ENCODE measurements around the gene PATZ1. TPM values are rescaled to one million over a fixed set of nuclear protein-coding genes. Genes with fewer than 3 reads are reported as not detected.

Gene PATZ1
- total and polyA plus RNA-seq, 3 donors from 2014 or later, result 23.2 to 48.7 (median 38.1) TPM

DNA sequence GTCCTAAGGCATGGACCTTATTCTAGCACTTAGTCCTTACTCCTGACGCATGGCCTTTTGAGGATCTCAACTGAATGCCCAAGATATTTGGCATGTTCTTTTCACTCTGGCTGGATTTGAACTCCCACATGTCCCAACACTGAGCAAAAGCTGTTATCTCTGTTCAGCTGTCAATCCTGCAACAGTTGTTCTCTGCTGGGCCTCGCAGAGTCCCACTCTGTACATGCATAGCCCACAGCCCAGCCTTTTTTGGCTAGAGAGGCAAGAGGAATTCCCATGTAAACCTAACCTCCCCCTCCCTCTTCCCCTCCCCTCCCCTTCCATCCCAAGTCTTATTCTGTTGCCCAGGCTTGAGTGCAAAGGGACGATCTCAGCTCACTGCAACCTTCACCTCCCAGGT, 31.5 kb upstream of the PATZ1 start:
- no peaks in the 10 kb centered on the region for H3K27me3 ChIP-seq
- WGBS, 2 donors, result 51 to 53% methylated on average over 3 of the region's 3 CpGs
- peaks cover 4% of the 10 kb centered on the region for H3K4me1 ChIP-seq
- H3K4me3 ChIP-seq, result no peak overlapping the region
- H3K36me3 ChIP-seq (ENCODE audit: low read depth, missing control alignments), result no peaks in the 10 kb centered on the region
- intact Hi-C loops (cut with DNase I; ENCODE audit: low total_unique reads), result no loop called here
- no peak overlapping the region for H3K27ac ChIP-seq
- TF ChIP-seq, protein P1, sequence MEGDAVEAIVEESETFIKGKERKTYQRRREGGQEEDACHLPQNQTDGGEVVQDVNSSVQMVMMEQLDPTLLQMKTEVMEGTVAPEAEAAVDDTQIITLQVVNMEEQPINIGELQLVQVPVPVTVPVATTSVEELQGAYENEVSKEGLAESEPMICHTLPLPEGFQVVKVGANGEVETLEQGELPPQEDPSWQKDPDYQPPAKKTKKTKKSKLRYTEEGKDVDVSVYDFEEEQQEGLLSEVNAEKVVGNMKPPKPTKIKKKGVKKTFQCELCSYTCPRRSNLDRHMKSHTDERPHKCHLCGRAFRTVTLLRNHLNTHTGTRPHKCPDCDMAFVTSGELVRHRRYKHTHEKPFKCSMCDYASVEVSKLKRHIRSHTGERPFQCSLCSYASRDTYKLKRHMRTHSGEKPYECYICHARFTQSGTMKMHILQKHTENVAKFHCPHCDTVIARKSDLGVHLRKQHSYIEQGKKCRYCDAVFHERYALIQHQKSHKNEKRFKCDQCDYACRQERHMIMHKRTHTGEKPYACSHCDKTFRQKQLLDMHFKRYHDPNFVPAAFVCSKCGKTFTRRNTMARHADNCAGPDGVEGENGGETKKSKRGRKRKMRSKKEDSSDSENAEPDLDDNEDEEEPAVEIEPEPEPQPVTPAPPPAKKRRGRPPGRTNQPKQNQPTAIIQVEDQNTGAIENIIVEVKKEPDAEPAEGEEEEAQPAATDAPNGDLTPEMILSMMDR (IDR thresholded peaks at IDR 0.05), result no peak
- no peaks in the 10 kb centered on the region for H3K9me3 ChIP-seq
- DNase-seq, result no peak

DNA sequence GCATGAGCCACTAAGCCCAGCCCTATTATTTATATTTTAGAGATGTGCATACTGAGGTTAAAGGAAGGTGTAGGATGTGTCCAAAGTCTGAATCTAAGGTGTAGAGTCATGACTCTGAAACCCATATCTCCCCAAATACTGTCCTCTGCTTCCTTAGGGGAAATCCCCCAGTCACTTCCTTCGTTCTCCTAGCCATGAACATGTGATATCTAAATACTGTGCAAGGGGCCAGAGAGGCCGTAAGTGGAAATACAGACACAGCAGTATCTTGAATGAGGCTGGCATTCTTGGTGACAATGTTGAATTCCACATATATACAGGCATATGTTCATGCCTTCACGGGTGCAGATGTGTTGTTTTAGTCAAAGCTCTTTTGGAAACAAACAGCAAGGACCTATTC, 21.3 kb upstream of the PATZ1 start:
- Histone ChIP-seq H3K4me3 (no peak overlapping the region), H3K27ac (no peak overlapping the region), H3K4me1 (peaks cover 11% of the 10 kb centered on the region), H3K27me3 (no peaks in the 10 kb centered on the region), H3K9me3 (no peaks in the 10 kb centered on the region), H3K36me3 (ENCODE audit: low read depth, missing control alignments) (no peaks in the 10 kb centered on the region)
- DNase-seq, result no peak
- intact Hi-C loops (cut with DNase I; ENCODE audit: low total_unique reads), result no loop called here
- TF ChIP-seq, protein P1 (IDR thresholded peaks at IDR 0.05), result no peak
- TF ChIP-seq POLR2A (IDR thresholded peaks at IDR 0.05), result no peak
- WGBS, 2 donors, result 81% methylated on average over 3 of the region's 3 CpGs

DNA sequence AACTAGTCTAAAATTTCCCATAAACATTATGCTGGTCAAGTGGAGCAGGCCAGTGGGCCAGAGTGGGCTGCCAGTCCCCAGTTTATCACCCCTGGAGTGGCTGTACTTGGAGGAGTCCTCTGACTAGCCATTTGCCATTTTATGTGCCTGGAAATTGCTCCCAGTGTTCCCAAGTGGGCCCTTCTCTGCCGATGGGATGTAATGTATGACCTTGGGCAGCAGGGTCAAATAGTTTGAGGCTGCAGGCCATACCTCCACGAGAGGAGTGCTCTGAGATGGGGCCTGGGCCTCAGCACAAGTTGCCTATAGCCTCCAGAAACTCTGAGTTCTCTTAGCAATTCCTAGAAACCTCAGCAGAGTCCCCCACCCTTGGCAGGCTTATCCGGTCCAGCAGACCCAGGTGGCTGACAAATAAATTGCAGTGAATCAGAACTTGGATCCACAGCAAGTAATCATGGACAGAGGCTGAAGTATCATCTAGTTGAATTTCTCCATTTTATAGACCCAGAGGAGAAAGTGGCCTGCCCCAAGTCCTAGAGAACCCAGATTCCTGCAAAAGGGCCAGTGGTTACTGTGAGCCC, 17.8 kb upstream of the PATZ1 start:
- intact Hi-C loops (cut with DNase I; ENCODE audit: low total_unique reads), result no loop called here
- Histone ChIP-seq H3K27me3 (no peaks in the 10 kb centered on the region), H3K9me3 (no peaks in the 10 kb centered on the region), H3K27ac (no peak overlapping the region), H3K4me3 (no peak overlapping the region), H3K36me3 (ENCODE audit: low read depth, missing control alignments) (no peaks in the 10 kb centered on the region), H3K4me1 (peaks cover 2% of the 10 kb centered on the region)
- TF ChIP-seq, protein P1 (IDR thresholded peaks at IDR 0.05), result no peak
- no peak for TF ChIP-seq POLR2A (IDR thresholded peaks at IDR 0.05)
- DNase-seq, result no peak
- 35 to 74% methylated on average over 2 to 3 of the region's 3 CpGs for WGBS, 2 donors

DNA sequence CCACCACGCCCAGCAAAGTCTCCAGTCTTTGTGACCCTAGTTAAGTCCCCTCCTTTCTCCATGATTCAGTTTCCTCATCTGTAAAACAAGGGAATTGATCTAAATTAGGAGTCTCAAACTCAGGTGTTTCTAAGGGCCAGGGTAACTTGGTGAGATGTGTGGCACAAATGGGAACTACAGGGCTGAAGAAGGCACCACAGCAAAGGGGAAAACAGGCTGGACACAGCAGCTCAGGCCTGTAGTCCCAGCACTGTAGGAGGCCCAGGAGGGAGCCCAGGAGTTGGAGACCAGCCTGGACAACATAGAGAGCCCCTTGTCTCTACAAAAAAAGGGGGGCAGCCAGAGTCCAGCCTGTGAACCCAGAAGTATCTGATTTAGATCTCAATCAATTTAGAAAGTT, 15.6 kb upstream of the PATZ1 start:
- TF ChIP-seq, protein P1 (IDR thresholded peaks at IDR 0.05), result no peak
- TF ChIP-seq POLR2A (IDR thresholded peaks at IDR 0.05), result no peak
- Histone ChIP-seq H3K4me1 (peaks cover 2% of the 10 kb centered on the region), H3K4me3 (no peak overlapping the region), H3K36me3 (ENCODE audit: low read depth, missing control alignments) (no peaks in the 10 kb centered on the region), H3K27ac (no peak overlapping the region), H3K27me3 (no peaks in the 10 kb centered on the region), H3K9me3 (no peaks in the 10 kb centered on the region)
- WGBS, 2 donors, result 0 to 100% methylated on average over 1 of the region's 1 CpG
- DNase-seq, result no peak
- intact Hi-C loops (cut with DNase I; ENCODE audit: low total_unique reads), result no loop called here

DNA sequence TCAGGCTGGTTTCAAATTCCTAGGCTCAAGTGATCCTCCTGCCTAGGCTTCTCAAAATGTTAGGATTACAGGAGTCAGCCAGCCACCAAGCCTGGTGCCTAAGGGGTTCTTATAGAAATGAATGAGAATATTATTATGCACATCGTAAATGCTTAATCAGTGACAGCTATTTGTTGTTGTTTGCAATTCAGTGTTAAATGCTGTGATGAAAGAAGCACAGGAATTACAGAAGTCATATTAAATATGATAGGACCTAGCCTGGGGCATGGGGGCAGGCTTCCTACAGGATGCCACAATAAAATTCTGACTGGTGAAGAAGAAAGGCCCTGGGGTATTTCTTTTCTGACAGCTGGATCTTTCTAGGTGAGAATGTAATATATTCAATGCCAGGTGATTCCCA, 13.9 kb upstream of the PATZ1 start:
- H3K36me3 ChIP-seq (ENCODE audit: low read depth, missing control alignments), result no peaks in the 10 kb centered on the region
- no peaks in the 10 kb centered on the region for H3K27me3 ChIP-seq
- DNase-seq, result no peak
- TF ChIP-seq, protein P1 (IDR thresholded peaks at IDR 0.05), result no peak
- H3K4me1 ChIP-seq, result peaks cover under 1% of the 10 kb centered on the region
- H3K9me3 ChIP-seq, result no peaks in the 10 kb centered on the region
- no peak overlapping the region for H3K4me3 ChIP-seq
- WGBS, 2 donors, result 94 to 100% methylated on average over 1 of the region's 1 CpG
- no peak overlapping the region for H3K27ac ChIP-seq
- intact Hi-C loops (cut with DNase I; ENCODE audit: low total_unique reads), result no loop called here

Measured in testis (tissue), 3 donors.